ENCODE data around the gene SACM1L.
A peak's percentile ranks its signal among the peaks of the same experiment; 100 is the strongest.

SACM1L gene

DNA sequence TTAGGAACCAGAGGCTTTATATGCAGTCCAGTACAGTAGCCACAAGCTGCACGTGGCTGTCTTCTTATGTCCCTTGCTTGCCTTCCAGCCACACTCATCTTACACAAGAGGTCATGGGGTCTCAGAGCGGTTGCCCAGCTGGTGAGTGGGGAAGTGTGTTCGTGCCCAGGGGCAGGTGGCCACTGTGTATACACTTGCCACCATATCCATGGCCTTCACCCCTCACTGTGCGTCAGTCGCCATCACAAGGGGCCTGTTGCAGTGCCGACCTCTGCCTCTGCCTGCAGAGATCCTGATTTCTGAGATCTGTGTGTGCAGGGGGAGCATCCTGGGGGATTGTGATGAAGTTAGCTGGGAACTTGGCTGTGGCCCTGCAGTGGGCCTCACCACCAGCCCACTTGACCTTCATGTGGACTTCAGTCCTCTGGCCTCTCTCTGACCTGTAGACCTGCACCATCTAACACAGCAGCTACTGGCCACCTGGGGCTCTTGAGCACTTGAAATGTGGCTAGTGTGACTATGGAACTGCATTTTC lies 43.1 kb upstream of the SACM1L start:
- H2BK5ac ChIP-seq (ENCODE audit: low read length): no peak overlapping the region
- no peak overlapping the region for H2AFZ ChIP-seq (ENCODE audit: low read length)
- H2AK5ac ChIP-seq (ENCODE audit: low read depth, low read length): no peak overlapping the region
- H2BK12ac ChIP-seq (ENCODE audit: low read length): no peak overlapping the region
- H3K14ac ChIP-seq (ENCODE audit: low read length): no peak overlapping the region
- no peak overlapping the region for H3K9ac ChIP-seq (ENCODE audit: low read depth, low read length, poor library complexity)
- H3K4me1 ChIP-seq (ENCODE audit: control insufficient read depth in 2 of 2, insufficient read depth in 1 of 2, low read depth in 1 of 2, low read length in 2 of 2): peaks cover 1 to 2% of the 10 kb centered on the region in 2 donors
- H3K79me1 ChIP-seq (ENCODE audit: low read depth, low read length): no peaks in the 10 kb centered on the region
- H3K4ac ChIP-seq (ENCODE audit: low read length): no peak overlapping the region
- H3K27ac ChIP-seq (replicated peaks; ENCODE audit: low read length): no peak overlapping the region
- H3K23ac ChIP-seq (ENCODE audit: low read depth, low read length, poor library complexity): no peak overlapping the region
- no peak overlapping the region for H3K4me3 ChIP-seq (ENCODE audit: low read length in 2 of 2)
- no peak for DNase-seq (ENCODE audit: low spot score)
- no peak overlapping the region for H4K8ac ChIP-seq (ENCODE audit: low read depth, low read length)
- WGBS, 2 donors (ENCODE audit: extremely low coverage in 2 of 2, insufficient read length in 2 of 2, insufficient replicate concordance in 1 of 2): no CpG with 5 or more reads among the region's 6 CpGs
- H3K4me2 ChIP-seq (ENCODE audit: insufficient read depth, low read length, poor library complexity, severe bottlenecking): no peak overlapping the region
- H3K9me3 ChIP-seq (replicated peaks in 1 of 2; ENCODE audit: control insufficient read depth in 2 of 2, insufficient read depth in 1 of 2, low read depth in 1 of 2, low read length in 2 of 2): no peaks in the 10 kb centered on the region
- H2BK15ac ChIP-seq (ENCODE audit: low read length): no peak overlapping the region
- no peak overlapping the region for H3K18ac ChIP-seq (ENCODE audit: low read length)
- peaks cover 0 to 3% of the 10 kb centered on the region in 2 donors for H3K36me3 ChIP-seq (replicated peaks in 1 of 2; ENCODE audit: control insufficient read depth in 2 of 2, insufficient read depth in 2 of 2, low read length in 2 of 2)
- H3K27me3 ChIP-seq (ENCODE audit: control insufficient read depth in 3 of 3, insufficient read depth in 3 of 3, low read depth in 1 of 3, low read length in 3 of 3): no peaks in the 10 kb centered on the region
- H2BK120ac ChIP-seq (ENCODE audit: low read depth, low read length): no peak overlapping the region
- no peak overlapping the region for H4K91ac ChIP-seq (ENCODE audit: low read depth, low read length, poor library complexity)

DNA sequence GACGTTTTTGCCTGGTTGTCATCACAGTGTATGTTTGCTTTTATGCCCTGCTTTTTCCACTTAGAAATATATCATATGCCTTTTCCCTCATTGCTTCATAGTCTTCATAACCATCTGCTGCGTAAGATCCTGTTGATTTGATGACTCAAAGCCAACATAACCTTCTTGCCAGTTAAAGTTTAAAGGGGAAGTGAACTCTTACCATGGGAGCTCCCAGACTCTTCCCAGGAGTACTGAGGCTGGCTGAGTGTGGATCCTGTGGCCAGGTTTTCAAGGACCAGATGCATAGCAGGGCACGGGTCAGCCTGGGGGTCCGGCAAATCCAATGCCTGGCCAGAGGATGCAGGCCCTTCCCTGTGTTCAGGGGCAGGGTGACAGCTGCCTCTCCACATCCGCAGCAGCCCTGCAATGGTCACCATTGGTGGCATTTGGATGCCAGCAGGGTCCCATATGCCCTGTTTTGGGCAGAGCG lies 42.0 kb upstream of the SACM1L start:
- Histone ChIP-seq H3K79me1 (ENCODE audit: low read depth, low read length) (no peaks in the 10 kb centered on the region), H3K9me3 (replicated peaks in 1 of 2; ENCODE audit: control insufficient read depth in 2 of 2, insufficient read depth in 1 of 2, low read depth in 1 of 2, low read length in 2 of 2) (no peaks in the 10 kb centered on the region), H3K4ac (ENCODE audit: low read length) (no peak overlapping the region), H3K4me2 (ENCODE audit: insufficient read depth, low read length, poor library complexity, severe bottlenecking) (no peak overlapping the region), H2AK5ac (ENCODE audit: low read depth, low read length) (no peak overlapping the region), H3K14ac (ENCODE audit: low read length) (no peak overlapping the region), H2AFZ (ENCODE audit: low read length) (no peak overlapping the region), H3K4me1 (ENCODE audit: control insufficient read depth in 2 of 2, insufficient read depth in 1 of 2, low read depth in 1 of 2, low read length in 2 of 2) (peaks cover 1 to 2% of the 10 kb centered on the region in 2 donors), H3K4me3 (ENCODE audit: low read length in 2 of 2) (peak overlapping the region in 1 of 2 donors; percentile 33), H3K23ac (ENCODE audit: low read depth, low read length, poor library complexity) (no peak overlapping the region), H2BK15ac (ENCODE audit: low read length) (no peak overlapping the region), H2BK120ac (ENCODE audit: low read depth, low read length) (no peak overlapping the region), H4K91ac (ENCODE audit: low read depth, low read length, poor library complexity) (no peak overlapping the region), H3K27me3 (ENCODE audit: control insufficient read depth in 3 of 3, insufficient read depth in 3 of 3, low read depth in 1 of 3, low read length in 3 of 3) (no peaks in the 10 kb centered on the region), H3K9ac (ENCODE audit: low read depth, low read length, poor library complexity) (no peak overlapping the region), H3K36me3 (replicated peaks in 1 of 2; ENCODE audit: control insufficient read depth in 2 of 2, insufficient read depth in 2 of 2, low read length in 2 of 2) (peaks cover 0 to 3% of the 10 kb centered on the region in 2 donors), H4K8ac (ENCODE audit: low read depth, low read length) (no peak overlapping the region), H3K18ac (ENCODE audit: low read length) (no peak overlapping the region), H2BK5ac (ENCODE audit: low read length) (peak overlapping the region; percentile 45), H2BK12ac (ENCODE audit: low read length) (no peak overlapping the region), H3K27ac (replicated peaks; ENCODE audit: low read length) (no peak overlapping the region)
- WGBS, 2 donors (ENCODE audit: extremely low coverage in 2 of 2, insufficient read length in 2 of 2, insufficient replicate concordance in 1 of 2): no CpG with 5 or more reads among the region's 6 CpGs
- no peak for DNase-seq (ENCODE audit: low spot score)

DNA sequence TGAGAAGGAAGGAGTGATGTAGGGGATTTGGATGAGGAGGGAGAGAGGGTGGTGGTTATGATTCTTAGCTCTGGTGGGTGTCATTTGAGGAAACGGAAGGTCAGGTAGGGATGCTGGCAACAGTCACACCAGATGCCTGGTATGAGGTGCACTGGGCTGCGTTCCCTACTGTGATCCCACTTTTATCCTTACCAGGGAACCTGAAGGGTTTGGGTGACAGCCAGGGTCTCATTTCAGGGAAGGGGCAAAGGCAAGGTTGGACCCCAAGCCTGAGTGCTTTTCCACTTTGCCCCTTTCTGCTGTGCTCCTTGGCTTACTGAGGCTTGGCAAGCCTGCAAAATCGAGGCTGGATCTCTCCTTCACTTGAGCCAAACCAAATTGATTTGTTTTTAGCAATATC lies 36.0 kb upstream of the SACM1L start:
- H2AFZ ChIP-seq (ENCODE audit: low read length): no peak overlapping the region
- no peak overlapping the region for H3K14ac ChIP-seq (ENCODE audit: low read length)

DNA sequence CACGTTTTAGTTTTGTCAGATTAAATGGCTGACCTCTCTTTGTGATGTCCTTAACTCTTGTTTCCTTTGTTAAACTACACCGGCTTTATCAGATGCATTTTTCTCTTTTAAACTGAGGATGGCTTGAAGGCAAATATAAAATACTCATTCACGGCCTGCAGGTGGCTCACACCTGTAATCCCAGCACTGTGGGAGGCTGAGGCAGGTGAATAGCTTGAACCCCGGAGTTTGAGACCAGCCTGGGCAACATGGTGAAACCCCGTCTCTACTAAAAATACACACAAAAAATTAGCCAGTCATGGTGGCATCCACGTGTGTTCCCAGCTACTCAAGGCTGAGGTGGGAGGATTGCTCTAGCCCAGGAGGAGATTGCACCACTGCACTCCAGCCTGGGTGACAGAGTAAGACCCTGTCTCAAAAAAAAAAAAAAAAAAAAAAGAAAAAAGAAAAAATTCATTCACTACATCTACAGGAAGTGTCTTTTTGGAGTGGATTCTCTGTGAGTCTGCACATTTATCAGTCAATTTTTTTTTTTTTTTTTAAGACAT lies 34.7 kb upstream of the SACM1L start:
- no peak overlapping the region for H3K18ac ChIP-seq (ENCODE audit: low read length)
- no peak overlapping the region for H2BK15ac ChIP-seq (ENCODE audit: low read length)
- H2AK5ac ChIP-seq (ENCODE audit: low read depth, low read length): no peak overlapping the region
- no CpG with 5 or more reads among the region's 6 CpGs for WGBS, 2 donors (ENCODE audit: extremely low coverage in 2 of 2, insufficient read length in 2 of 2, insufficient replicate concordance in 1 of 2)
- no peak overlapping the region for H3K14ac ChIP-seq (ENCODE audit: low read length)
- H3K27ac ChIP-seq (replicated peaks; ENCODE audit: low read length): no peak overlapping the region
- no peak for DNase-seq (ENCODE audit: low spot score)
- no peaks in the 10 kb centered on the region for H3K36me3 ChIP-seq (replicated peaks in 1 of 2; ENCODE audit: control insufficient read depth in 2 of 2, insufficient read depth in 2 of 2, low read length in 2 of 2)
- H3K4me3 ChIP-seq (ENCODE audit: low read length in 2 of 2): no peak overlapping the region
- H2BK5ac ChIP-seq (ENCODE audit: low read length): no peak overlapping the region
- no peaks in the 10 kb centered on the region for H3K79me1 ChIP-seq (ENCODE audit: low read depth, low read length)
- no peaks in the 10 kb centered on the region for H3K9me3 ChIP-seq (replicated peaks in 1 of 2; ENCODE audit: control insufficient read depth in 2 of 2, insufficient read depth in 1 of 2, low read depth in 1 of 2, low read length in 2 of 2)
- no peak overlapping the region for H2BK12ac ChIP-seq (ENCODE audit: low read length)
- H3K9ac ChIP-seq (ENCODE audit: low read depth, low read length, poor library complexity): no peak overlapping the region
- H4K91ac ChIP-seq (ENCODE audit: low read depth, low read length, poor library complexity): no peak overlapping the region
- H3K4ac ChIP-seq (ENCODE audit: low read length): no peak overlapping the region
- H3K27me3 ChIP-seq (ENCODE audit: control insufficient read depth in 3 of 3, insufficient read depth in 3 of 3, low read depth in 1 of 3, low read length in 3 of 3): no peaks in the 10 kb centered on the region
- no peaks in the 10 kb centered on the region for H3K4me1 ChIP-seq (ENCODE audit: control insufficient read depth in 2 of 2, insufficient read depth in 1 of 2, low read depth in 1 of 2, low read length in 2 of 2)
- H4K8ac ChIP-seq (ENCODE audit: low read depth, low read length): no peak overlapping the region
- no peak overlapping the region for H3K4me2 ChIP-seq (ENCODE audit: insufficient read depth, low read length, poor library complexity, severe bottlenecking)
- H2AFZ ChIP-seq (ENCODE audit: low read length): no peak overlapping the region
- no peak overlapping the region for H3K23ac ChIP-seq (ENCODE audit: low read depth, low read length, poor library complexity)
- H2BK120ac ChIP-seq (ENCODE audit: low read depth, low read length): no peak overlapping the region

More for the DNA sequence above, 36.0 kb upstream of the SACM1L start:
- Histone ChIP-seq H3K4me2 (ENCODE audit: insufficient read depth, low read length, poor library complexity, severe bottlenecking) (no peak overlapping the region), H3K4me1 (ENCODE audit: control insufficient read depth in 2 of 2, insufficient read depth in 1 of 2, low read depth in 1 of 2, low read length in 2 of 2) (no peaks in the 10 kb centered on the region), H4K8ac (ENCODE audit: low read depth, low read length) (no peak overlapping the region), H2BK12ac (ENCODE audit: low read length) (no peak overlapping the region), H2AK5ac (ENCODE audit: low read depth, low read length) (no peak overlapping the region), H3K36me3 (replicated peaks in 1 of 2; ENCODE audit: control insufficient read depth in 2 of 2, insufficient read depth in 2 of 2, low read length in 2 of 2) (no peaks in the 10 kb centered on the region), H3K4me3 (ENCODE audit: low read length in 2 of 2) (no peak overlapping the region), H3K9ac (ENCODE audit: low read depth, low read length, poor library complexity) (no peak overlapping the region), H3K27ac (replicated peaks; ENCODE audit: low read length) (no peak overlapping the region), H3K79me1 (ENCODE audit: low read depth, low read length) (no peaks in the 10 kb centered on the region), H3K23ac (ENCODE audit: low read depth, low read length, poor library complexity) (no peak overlapping the region), H2BK15ac (ENCODE audit: low read length) (no peak overlapping the region), H3K18ac (ENCODE audit: low read length) (no peak overlapping the region), H2BK5ac (ENCODE audit: low read length) (no peak overlapping the region), H4K91ac (ENCODE audit: low read depth, low read length, poor library complexity) (no peak overlapping the region), H3K9me3 (replicated peaks in 1 of 2; ENCODE audit: control insufficient read depth in 2 of 2, insufficient read depth in 1 of 2, low read depth in 1 of 2, low read length in 2 of 2) (no peaks in the 10 kb centered on the region), H2BK120ac (ENCODE audit: low read depth, low read length) (no peak overlapping the region), H3K4ac (ENCODE audit: low read length) (no peak overlapping the region), H3K27me3 (ENCODE audit: control insufficient read depth in 3 of 3, insufficient read depth in 3 of 3, low read depth in 1 of 3, low read length in 3 of 3) (no peaks in the 10 kb centered on the region)
- WGBS, 2 donors (ENCODE audit: extremely low coverage in 2 of 2, insufficient read length in 2 of 2, insufficient replicate concordance in 1 of 2): no CpG with 5 or more reads among the region's 3 CpGs
- no peak for DNase-seq (ENCODE audit: low spot score)

All from neuronal stem cell (in vitro differentiated cells).